GM20000 (cell line): ENCODE data around the gene SLC2A2.

ENCODE experiments used
- DNase-seq: peaks from one replicate; pipeline ENCODE4 v3.0.0; 2012; ENCODE audit warnings: low spot score
- TF ChIP-seq, protein P1 (sequence below): IDR thresholded peaks from 2 replicates; pipeline ENCODE4 v1.5.1; 2012; ENCODE audit warnings: mild to moderate bottlenecking, control low read depth; ENCODE audit errors: extremely low read depth, missing control alignments

Gene SLC2A2

GRCh38 chr3:170953229-170953628 is 73.3 kb downstream of the SLC2A2 start:
- no peak for DNase-seq
- TF ChIP-seq, protein P1, sequence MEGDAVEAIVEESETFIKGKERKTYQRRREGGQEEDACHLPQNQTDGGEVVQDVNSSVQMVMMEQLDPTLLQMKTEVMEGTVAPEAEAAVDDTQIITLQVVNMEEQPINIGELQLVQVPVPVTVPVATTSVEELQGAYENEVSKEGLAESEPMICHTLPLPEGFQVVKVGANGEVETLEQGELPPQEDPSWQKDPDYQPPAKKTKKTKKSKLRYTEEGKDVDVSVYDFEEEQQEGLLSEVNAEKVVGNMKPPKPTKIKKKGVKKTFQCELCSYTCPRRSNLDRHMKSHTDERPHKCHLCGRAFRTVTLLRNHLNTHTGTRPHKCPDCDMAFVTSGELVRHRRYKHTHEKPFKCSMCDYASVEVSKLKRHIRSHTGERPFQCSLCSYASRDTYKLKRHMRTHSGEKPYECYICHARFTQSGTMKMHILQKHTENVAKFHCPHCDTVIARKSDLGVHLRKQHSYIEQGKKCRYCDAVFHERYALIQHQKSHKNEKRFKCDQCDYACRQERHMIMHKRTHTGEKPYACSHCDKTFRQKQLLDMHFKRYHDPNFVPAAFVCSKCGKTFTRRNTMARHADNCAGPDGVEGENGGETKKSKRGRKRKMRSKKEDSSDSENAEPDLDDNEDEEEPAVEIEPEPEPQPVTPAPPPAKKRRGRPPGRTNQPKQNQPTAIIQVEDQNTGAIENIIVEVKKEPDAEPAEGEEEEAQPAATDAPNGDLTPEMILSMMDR: no peak

GRCh38 chr3:170949211-170949610 is 77.3 kb downstream of the SLC2A2 start:
- DNase-seq: no peak
- TF ChIP-seq, protein P1: no peak

GRCh38 chr3:170947018-170947769 is 79.3 kb downstream of the SLC2A2 start:
- TF ChIP-seq, protein P1: no peak
- no peak for DNase-seq
